HepG2 (cell line): ENCODE measurements around the gene NKX1-2. TPM values are rescaled to one million over a fixed set of nuclear protein-coding genes. Genes with fewer than 3 reads are reported as not detected.

ENCODE experiments used
- ATAC-seq: fragments of 200-7000 bp; cut with Tn5 transposase; 3 replicates; pipeline ENCODE4 v1.9.1; 2020; ENCODE audit warnings: mild to moderate bottlenecking, moderate library complexity
- BruUV-seq: library from RNA; stranded (reverse); fragments of 400-500 nt; replicated peaks from 2 replicates; lab custom pipeline; 2021; lab: Mats Ljungman, UMichigan
- CTCF ChIA-PET: fragments of 300-600 bp; formaldehyde crosslinking; extraction: SDS; loops from one replicate; lab custom pipeline; 2021; ENCODE audit warnings: low total read pairs, inconsistent platforms, low intra/inter-chr PET ratio; lab: Yijun Ruan, JAX
- POLR2A ChIA-PET: fragments of 350-600 bp; sonication (Branson Sonifier 250); formaldehyde crosslinking; loops from one replicate; lab custom pipeline; 2020; ENCODE audit warnings: antibody characterized with exemption, inconsistent platforms; lab: Yijun Ruan, JAX
- DNase-seq: peaks from one replicate; pipeline ENCODE4 v3.0.0-alpha.2; 2015; ENCODE audit warnings: low spot score
- FAIRE-seq: peaks from 3 replicates; lab custom pipeline; 2011; peaks lifted over from hg19 to GRCh38; lab: Jason Lieb, UNC
- H2AFZ ChIP-seq: one replicate; pipeline ENCODE4 v1.6.1; 2011; ENCODE audit warnings: low read length, inconsistent platforms
- H3K27ac ChIP-seq: fragments of 300-600 bp; 3 replicates; pipeline ENCODE4 v1.8.0; 2011; ENCODE audit warnings: mixed run types, mild to moderate bottlenecking, mixed read lengths, low read length, inconsistent platforms; ENCODE audit not compliant: insufficient read depth; ENCODE audit errors: extremely low read length
- H3K27me3 ChIP-seq, 2 experiments: fragments of 200-600 bp in 1 of 2; 2 replicates in 1 of 2; 3 replicates in 1 of 2; pipeline versions ENCODE4 v1.6.0 to v1.8.0; 2011; ENCODE audit warnings: low read length in 2 of 2, mild to moderate bottlenecking in 2 of 2, moderate library complexity in 2 of 2, inconsistent platforms in 1 of 2; ENCODE audit not compliant: insufficient read depth in 2 of 2, control insufficient read depth in 1 of 2
- H3K36me3 ChIP-seq, 2 experiments: fragments of 200-600 bp in 1 of 2; replicated peaks in 1 of 2; 2 replicates in 1 of 2; 3 replicates in 1 of 2; pipeline versions ENCODE4 v1.5.1 to v1.8.0; 2011; ENCODE audit warnings: low read length in 2 of 2, inconsistent platforms in 1 of 2; ENCODE audit not compliant: insufficient read depth in 2 of 2, control insufficient read depth in 1 of 2
- H3K4me1 ChIP-seq: 2 replicates; pipeline ENCODE4 v1.5.1; 2012; ENCODE audit warnings: low read length, inconsistent platforms; ENCODE audit not compliant: insufficient read depth
- H3K4me2 ChIP-seq: 2 replicates; pipeline ENCODE4 v1.6.0; 2011; ENCODE audit warnings: low read depth, low read length, inconsistent platforms
- H3K4me3 ChIP-seq, 3 experiments: fragments of 200-600 bp in 1 of 3; sonication (generic), shearing (Covaris generic) in 1 of 3; replicated peaks in 1 of 3; 2 replicates each; pipeline ENCODE4 v1.5.1; 2011 to 2016; ENCODE audit warnings: low read length in 3 of 3, inconsistent platforms in 2 of 3, low read depth in 2 of 3, mild to moderate bottlenecking in 2 of 3, control low read depth in 1 of 3, mixed read lengths in 1 of 3; ENCODE audit not compliant: insufficient read depth in 1 of 3
- H3K79me2 ChIP-seq: one replicate; pipeline ENCODE4 v1.6.1; 2011; ENCODE audit warnings: low read length, inconsistent platforms; ENCODE audit not compliant: insufficient read depth
- H3K9ac ChIP-seq: 2 replicates; pipeline ENCODE4 v1.6.0; 2011; ENCODE audit warnings: mild to moderate bottlenecking, low read depth, low read length, inconsistent platforms; ENCODE audit not compliant: insufficient read depth
- H3K9me3 ChIP-seq: 2 replicates; pipeline ENCODE4 v1.5.1; 2012; ENCODE audit warnings: mild to moderate bottlenecking, low read length
- H4K20me1 ChIP-seq: 2 replicates; pipeline ENCODE4 v1.6.0; 2011; ENCODE audit warnings: inconsistent platforms, mild to moderate bottlenecking, low read length, moderate library complexity; ENCODE audit not compliant: insufficient read depth
- ARNTL ChIP-seq: sonication (generic); formaldehyde crosslinking; IDR thresholded peaks from 2 replicates; pipeline ENCODE4 v1.4.0; 2020; ENCODE audit warnings: mild to moderate bottlenecking, missing genetic modification reagents
- ESRRA ChIP-seq: sonication (generic); formaldehyde crosslinking; IDR thresholded peaks from 2 replicates; pipeline ENCODE4 v1.5.1; 2020; ENCODE audit warnings: mild to moderate bottlenecking, low read depth, missing genetic modification reagents
- GABPA ChIP-seq, 2 experiments: IDR thresholded peaks; 2 replicates each; pipeline ENCODE4 v1.6.1; 2011 to 2016; ENCODE audit warnings: low read depth in 2 of 2, low read length in 1 of 2, missing biosample characterization in 1 of 2, missing genetic modification characterization in 1 of 2
- JUNB ChIP-seq: sonication (generic); formaldehyde crosslinking; IDR thresholded peaks from 2 replicates; pipeline ENCODE4 v1.8.0; 2022; ENCODE audit warnings: missing genetic modification reagents, mild to moderate bottlenecking, borderline replicate concordance
- NR2F6 ChIP-seq, 2 experiments: IDR thresholded peaks; 2 replicates each; pipeline ENCODE4 v1.6.1; 2016; ENCODE audit warnings: antibody characterized with exemption in 1 of 2, mild to moderate bottlenecking in 1 of 2
- PCBP2 ChIP-seq: fragments of 200-400 bp; formaldehyde crosslinking; optimal IDR thresholded peaks from 2 replicates; pipeline ENCODE3; 2018; ENCODE audit warnings: low read length, low read depth; ENCODE audit not compliant: poor library complexity, severe bottlenecking
- PHF21A ChIP-seq: sonication (generic); formaldehyde crosslinking; IDR thresholded peaks from 2 replicates; pipeline ENCODE4 v1.5.0; 2020; ENCODE audit warnings: mild to moderate bottlenecking, missing genetic modification reagents
- SNAPC2 ChIP-seq: sonication (generic); formaldehyde crosslinking; IDR thresholded peaks from 2 replicates; pipeline ENCODE4 v1.8.1; 2022; ENCODE audit warnings: mild to moderate bottlenecking, missing genetic modification reagents
- TBX3 ChIP-seq: fragments of 450-650 bp; IDR thresholded peaks from 2 replicates; pipeline ENCODE4 v1.6.1; 2017; ENCODE audit warnings: antibody characterized with exemption, mild to moderate bottlenecking, inconsistent platforms, borderline replicate concordance
- TERF1 ChIP-seq: sonication (generic); formaldehyde crosslinking; IDR thresholded peaks from 2 replicates; pipeline ENCODE4 v1.8.0; 2022; ENCODE audit warnings: mild to moderate bottlenecking, missing genetic modification reagents, moderate library complexity
- ZBTB7B ChIP-seq: sonication (generic); formaldehyde crosslinking; IDR thresholded peaks from 2 replicates; pipeline ENCODE4 v1.4.0; 2020; ENCODE audit warnings: missing genetic modification reagents
- ZEB1 ChIP-seq: IDR thresholded peaks from 2 replicates; pipeline ENCODE4 v1.6.1; 2012; ENCODE audit warnings: mild to moderate bottlenecking, low read depth, inconsistent platforms; ENCODE audit not compliant: insufficient replicate concordance
- ZGPAT ChIP-seq: IDR thresholded peaks from 2 replicates; pipeline ENCODE4 v1.6.1; 2016; ENCODE audit warnings: mild to moderate bottlenecking
- ZNF274 ChIP-seq: sonication (generic); formaldehyde crosslinking; IDR thresholded peaks from 2 replicates; pipeline ENCODE4 v1.5.1; 2020; ENCODE audit warnings: mild to moderate bottlenecking, missing genetic modification reagents
- ZNF605 ChIP-seq: sonication (generic); formaldehyde crosslinking; IDR thresholded peaks from 2 replicates; pipeline ENCODE4 v1.8.0; 2022; ENCODE audit warnings: mild to moderate bottlenecking, missing genetic modification reagents
- ZNF773 ChIP-seq: sonication (generic); formaldehyde crosslinking; IDR thresholded peaks from 2 replicates; pipeline ENCODE4 v1.4.0; 2020; ENCODE audit warnings: missing genetic modification reagents, borderline replicate concordance
- ZNF776 ChIP-seq: sonication (generic); formaldehyde crosslinking; IDR thresholded peaks from 2 replicates; pipeline ENCODE4 v1.4.0; 2020; ENCODE audit warnings: mild to moderate bottlenecking, missing genetic modification reagents
- ZNF850 ChIP-seq: sonication (generic); formaldehyde crosslinking; conservative IDR thresholded peaks from 2 replicates; pipeline ENCODE4 v1.9.0; 2021; ENCODE audit warnings: mild to moderate bottlenecking, missing genetic modification reagents
- ZSCAN9 ChIP-seq: IDR thresholded peaks from 2 replicates; pipeline ENCODE4 v1.6.1; 2016; ENCODE audit warnings: borderline replicate concordance
- WGBS: methylation state at CpG from one replicate; pipeline ENCODE4 v1.1.6; 2017; ENCODE audit warnings: low lambda C conversion rate; 5-methylcytosine and 5-hydroxymethylcytosine counted together
- in situ Hi-C: cut with HindIII; loops from 2 replicates; pipeline ENCODE4 v1.10.0; 2017; ENCODE audit warnings: low pct_unique_long_range_greater_than_20kb; ENCODE audit not compliant: extremely low pct_ligation_motif_present
- intact Hi-C: fragments of 100-400 bp; cut with micrococcal nuclease; formaldehyde crosslinking; loops from one replicate; pipeline ENCODE4 v1.10.0; 2022; ENCODE audit not compliant: unreplicated experiment
- polyA plus RNA-seq, 8 experiments: library from polyadenylated mRNA; depleted of rRNA in 3 of 8; stranded (reverse) in 7 of 8; unstranded in 1 of 8; fragments of >200 nt; fragmentation: Illumina TruSeq in 4 of 8; extraction: Trizol in 4 of 8; gene quantifications; 2 replicates each; pipeline versions ENCODE4 v1.2.1 to v1.2.3, GENCODE V29; 2011 to 2016; ENCODE audit warnings: low read depth in 4 of 8, missing spikeins in 1 of 8, mixed read lengths in 1 of 8; ENCODE audit not compliant: insufficient read depth in 1 of 8
- total RNA-seq, 5 experiments: library from RNA; depleted of rRNA; stranded (reverse); fragments of >200 nt; fragmentation: Illumina TruSeq; extraction: Trizol; gene quantifications; 2 replicates each; pipeline ENCODE4 v1.2.3, GENCODE V29; 2016; ENCODE audit warnings: low read depth in 1 of 5
- TF ChIP-seq, protein P1 (sequence below): sonication (generic); formaldehyde crosslinking; IDR thresholded peaks from 2 replicates; pipeline ENCODE4 v1.5.0; 2020; ENCODE audit warnings: missing genetic modification reagents

The NKX1-2 gene
- total and polyA plus RNA-seq, 2 of the 13 experiments (the other 11 are each of a cell fraction or from before 2014, with no cell fraction given), result not detected

DNA sequence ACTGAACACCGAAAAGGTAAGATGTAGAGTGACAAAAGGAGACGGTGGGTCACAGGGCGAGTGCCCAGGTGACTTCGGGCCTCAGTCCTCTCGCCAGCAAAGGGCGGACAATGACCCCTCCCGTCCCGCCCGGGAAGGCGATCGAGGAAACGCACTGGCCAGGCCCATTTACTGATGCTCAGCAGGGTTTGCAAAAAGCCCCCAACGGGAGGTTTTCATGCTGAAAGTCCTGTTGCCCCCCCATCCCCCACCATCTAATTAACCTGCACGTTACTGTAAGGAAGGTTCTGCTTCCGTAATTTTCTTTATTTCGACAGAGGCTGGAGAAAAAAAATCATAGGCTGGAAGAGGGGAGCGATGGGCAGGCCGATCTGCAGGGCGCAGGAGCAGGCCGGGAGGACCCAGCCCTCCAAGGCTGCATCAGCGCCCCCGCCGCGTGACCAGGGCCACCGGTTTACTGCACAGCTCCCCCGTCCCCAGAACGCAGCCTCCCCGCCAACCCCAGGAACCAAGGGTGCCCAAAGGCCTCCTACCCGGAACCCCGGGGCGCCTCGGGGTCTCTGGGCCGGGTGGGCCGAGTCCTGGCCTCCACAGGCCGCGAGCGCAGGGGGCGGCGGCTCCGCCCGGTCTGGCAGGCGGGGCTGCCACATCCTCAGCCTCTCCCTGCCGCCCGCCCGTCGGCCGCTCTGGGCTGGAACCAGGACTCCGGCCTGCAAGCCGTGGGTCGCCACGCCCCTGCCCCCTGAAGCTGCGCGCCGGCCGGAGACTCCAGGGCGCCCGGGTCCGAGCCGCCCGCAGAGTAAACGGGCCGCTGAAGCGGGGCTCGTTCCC is 31.7 kb downstream of the NKX1-2 start:
- peaks cover 57% of the 10 kb centered on the region for H3K4me1 ChIP-seq
- 2% methylated on average over 17 of the region's 64 CpGs for whole genome bisulfite sequencing
- ChIA-PET POLR2A (interaction anchor here (0.9 to 4.3 kb wide), 16 partner anchors 12 to 370 kb away, joined by 3 to 27 read pairs (median 5); partner anchors contain the start of gene LHPP), CTCF (no interaction called here)
- peak overlapping the region; percentile 79 to 81 (median 79) for H3K4me3 ChIP-seq
- H4K20me1 ChIP-seq, result peaks cover 25% of the 10 kb centered on the region
- DNase-seq (peak; percentile 16), ATAC-seq (peak; percentile 72), FAIRE-seq (no peak)
- in situ Hi-C loops, result loop anchor here (5.0 kb wide), 1 partner anchor 44 kb away; the partner anchor contains the start of gene LHPP
- peaks cover 38% of the 10 kb centered on the region for H3K79me2 ChIP-seq
- H3K9ac ChIP-seq, result peak overlapping the region; percentile 79
- H3K27ac ChIP-seq, result peak overlapping the region; percentile 48
- no TSS peak for BruUV-seq
- no peaks in the 10 kb centered on the region for H3K9me3 ChIP-seq
- peak overlapping the region; percentile 92 for H3K4me2 ChIP-seq
- no peak overlapping the region for H2AFZ ChIP-seq
- H3K36me3 ChIP-seq, result 0 out of 5 replicates have a peak, but pooled peaks cover 0 to 4% of the 10 kb centered on the region in 2 experiments
- intact Hi-C loops, result loop anchor here (2.0 kb wide), 1 partner anchor 53 kb away; no protein-coding TSS in a partner anchor
- peaks cover 0 to 20% of the 10 kb centered on the region in 2 experiments; a peak in 2 of 5 replicates for H3K27me3 ChIP-seq
- 0 out of 2 replicates have a peak, but pooled peaks have one; percentile 44 for TF ChIP-seq ZBTB7B (CRISPR knock-in tag)
- TF ChIP-seq SNAPC2 (CRISPR knock-in tag), result no peak
- TF ChIP-seq ZNF773 (CRISPR knock-in tag), result no peak
- no peak for TF ChIP-seq ZGPAT
- TF ChIP-seq ARNTL (CRISPR knock-in tag), result peak; percentile 56; the same call in 1 of the 2 replicates
- TF ChIP-seq GABPA (IDR thresholded peaks at IDR 0.05; ENCODE audit: low read depth, low read length), result no peak
- no peak for TF ChIP-seq GABPA (CRISPR knock-in tag; IDR thresholded peaks at IDR 0.05; ENCODE audit: low read depth)
- TF ChIP-seq NR2F6 (IDR thresholded peaks at IDR 0.05), result no peak
- TF ChIP-seq NR2F6 (CRISPR knock-in tag; IDR thresholded peaks at IDR 0.05), result no peak
- no peak for TF ChIP-seq TERF1 (CRISPR knock-in tag)
- TF ChIP-seq ZSCAN9 (CRISPR knock-in tag), result no peak
- TF ChIP-seq JUNB (CRISPR knock-in tag), result no peak
- no peak for TF ChIP-seq PCBP2
- 0 out of 2 replicates have a peak, but pooled peaks have one; percentile 26 for TF ChIP-seq ZNF605
- TF ChIP-seq ZEB1, result no peak
- no peak for TF ChIP-seq PHF21A
- no peak for TF ChIP-seq ZNF274
- no peak for TF ChIP-seq TBX3
- TF ChIP-seq ZNF850 (CRISPR knock-in tag), result no peak
- no peak; the same call in 1 of the 2 replicates for TF ChIP-seq ESRRA
- TF ChIP-seq ZNF776, result no peak; the same call in 1 of the 2 replicates
- TF ChIP-seq, protein P1, sequence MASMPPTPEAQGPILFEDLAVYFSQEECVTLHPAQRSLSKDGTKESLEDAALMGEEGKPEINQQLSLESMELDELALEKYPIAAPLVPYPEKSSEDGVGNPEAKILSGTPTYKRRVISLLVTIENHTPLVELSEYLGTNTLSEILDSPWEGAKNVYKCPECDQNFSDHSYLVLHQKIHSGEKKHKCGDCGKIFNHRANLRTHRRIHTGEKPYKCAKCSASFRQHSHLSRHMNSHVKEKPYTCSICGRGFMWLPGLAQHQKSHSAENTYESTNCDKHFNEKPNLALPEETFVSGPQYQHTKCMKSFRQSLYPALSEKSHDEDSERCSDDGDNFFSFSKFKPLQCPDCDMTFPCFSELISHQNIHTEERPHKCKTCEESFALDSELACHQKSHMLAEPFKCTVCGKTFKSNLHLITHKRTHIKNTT (CRISPR knock-in tag), result no peak
